ENCODE data around the gene SH3BP1.

The SH3BP1 gene

GRCh38 chr22:37659066-37659896 lies 19.8 kb downstream of the SH3BP1 start:
- DNase-seq (ENCODE audit: low read depth in 2 of 2), result no peak

- no peak for DNase-seq (ENCODE audit: low read depth in 2 of 2)
These were observed 20.6 kb downstream of the SH3BP1 start for GRCh38 chr22:37659897-37660708.

GRCh38 chr22:37660709-37661045 lies 21.2 kb downstream of the SH3BP1 start:
- no peak for DNase-seq (ENCODE audit: low read depth in 2 of 2)

- DNase-seq (ENCODE audit: low read depth in 2 of 2), result no peak
These were observed 21.9 kb downstream of the SH3BP1 start for GRCh38 chr22:37661160-37661924.

- DNase-seq (ENCODE audit: low read depth in 2 of 2), result no peak
These were observed 22.6 kb downstream of the SH3BP1 start for GRCh38 chr22:37662039-37662438.

GRCh38 chr22:37663521-37664140 lies 24.2 kb downstream of the SH3BP1 start:
- DNase-seq (ENCODE audit: low read depth in 2 of 2), result no peak

- DNase-seq (ENCODE audit: low read depth in 2 of 2), result no peak
These were observed 25.0 kb downstream of the SH3BP1 start for GRCh38 chr22:37664249-37665101.

- DNase-seq (ENCODE audit: low read depth in 2 of 2), result no peak
These were observed 26.0 kb downstream of the SH3BP1 start for GRCh38 chr22:37665487-37665886.

- DNase-seq (ENCODE audit: low read depth in 2 of 2), result no peak
These were observed 30.1 kb downstream of the SH3BP1 start for GRCh38 chr22:37669586-37669985.

GRCh38 chr22:37672206-37672919 lies 32.9 kb downstream of the SH3BP1 start:
- no peak for DNase-seq (ENCODE audit: low read depth in 2 of 2)

GRCh38 chr22:37672920-37673455 lies 33.5 kb downstream of the SH3BP1 start:
- no peak for DNase-seq (ENCODE audit: low read depth in 2 of 2)

GRCh38 chr22:37674248-37674647 lies 34.8 kb downstream of the SH3BP1 start:
- no peak for DNase-seq (ENCODE audit: low read depth in 2 of 2)

GRCh38 chr22:37674951-37675929 lies 35.8 kb downstream of the SH3BP1 start, which contains the start of gene LGALS1:
Gene LGALS1, plus strand, starts transcription at chr22:37675636. Its CDS starts 67 bp downstream, at chr22:37675703.
- DNase-seq (ENCODE audit: low read depth in 2 of 2), result peak in 1 of 2 donors; percentile 34

GRCh38 chr22:37675930-37676735 lies 36.7 kb downstream of the SH3BP1 start:
- DNase-seq (ENCODE audit: low read depth in 2 of 2), result no peak

GRCh38 chr22:37676736-37677492 lies 37.4 kb downstream of the SH3BP1 start:
- DNase-seq (ENCODE audit: low read depth in 2 of 2), result peak; percentile 89 to 93

- DNase-seq (ENCODE audit: low read depth in 2 of 2), result no peak
These were observed 38.1 kb downstream of the SH3BP1 start for GRCh38 chr22:37677493-37677974.

- no peak for DNase-seq (ENCODE audit: low read depth in 2 of 2)
These were observed 38.9 kb downstream of the SH3BP1 start for GRCh38 chr22:37678372-37678771.
